Measurements from ENCODE around the gene CHD9.

The CHD9 gene

DNA sequence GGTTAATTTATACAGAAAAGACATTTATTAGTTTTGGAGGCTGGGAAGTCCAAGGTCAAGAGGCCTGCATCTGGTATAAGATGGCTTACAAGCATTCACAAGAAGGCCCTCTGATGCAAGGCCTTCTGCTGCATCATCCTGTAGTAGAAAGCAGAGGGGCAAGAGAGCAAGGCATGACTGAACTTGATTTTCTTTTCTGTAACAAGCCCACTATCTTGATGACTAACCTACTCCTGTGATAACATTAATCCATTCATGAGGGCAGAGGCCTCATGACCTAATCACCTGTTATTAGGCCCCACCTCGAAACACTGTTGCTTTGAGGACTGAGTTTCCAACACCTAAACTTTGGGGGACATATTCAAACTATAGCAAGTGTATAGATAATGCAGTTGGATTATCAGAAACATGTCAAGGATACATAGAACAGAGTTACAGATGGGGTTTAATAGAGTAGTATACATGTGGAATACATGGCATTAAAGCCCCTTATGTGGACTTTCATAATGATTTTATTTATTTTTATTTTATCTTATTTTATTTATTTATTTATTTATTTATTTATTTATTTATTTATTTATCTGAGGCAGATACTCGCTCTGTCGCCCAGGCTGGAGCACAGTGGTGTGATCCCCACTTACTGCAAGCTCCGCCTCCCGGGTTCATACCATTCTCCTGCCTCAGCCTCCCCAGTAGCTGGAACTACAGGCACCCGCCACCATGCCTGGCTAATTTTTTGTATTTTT is 88.2 kb downstream of the CHD9 start:
- Histone ChIP-seq H3K27ac (ENCODE audit: insufficient read depth in 1 of 2, low read depth in 1 of 2, low read length in 2 of 2, poor library complexity in 1 of 2, severe bottlenecking in 2 of 2) (no peak overlapping the region), H3K4me1 (ENCODE audit: control extremely low read depth in 1 of 4, control insufficient read depth in 4 of 4, insufficient read depth in 4 of 4, low read length in 3 of 4) (no peaks in the 10 kb centered on the region), H3K36me3 (ENCODE audit: control insufficient read depth in 4 of 4, insufficient read depth in 4 of 4, low read length in 3 of 4) (peaks cover 0 to 4% (median 0%) of the 10 kb centered on the region in 4 experiments), H3K4me3 (ENCODE audit: control insufficient read depth in 1 of 7, extremely low read depth in 1 of 7, insufficient read depth in 4 of 7, low read depth in 2 of 7, low read length in 6 of 7) (no peak overlapping the region), H3K9me3 (ENCODE audit: control extremely low read depth in 1 of 5, control insufficient read depth in 4 of 5, insufficient read depth in 2 of 5, low read depth in 1 of 5, low read length in 4 of 5) (no peaks in the 10 kb centered on the region), H3K27me3 (replicated peaks in 2 of 5; ENCODE audit: control insufficient read depth in 4 of 5, insufficient read depth in 5 of 5, low read length in 4 of 5) (no peaks in the 10 kb centered on the region)
- POLR2A ChIA-PET, result no interaction called here
- no CpG with 5 or more reads among the region's 6 CpGs for WGBS (ENCODE audit: insufficient coverage)
- CTCF ChIA-PET, result interaction anchor here (0.7 to 1.7 kb wide), 3 partner anchors 11 to 16 kb away, joined by 3 to 6 read pairs (median 3); no protein-coding TSS in a partner anchor
- no peak for DNase-seq

DNA sequence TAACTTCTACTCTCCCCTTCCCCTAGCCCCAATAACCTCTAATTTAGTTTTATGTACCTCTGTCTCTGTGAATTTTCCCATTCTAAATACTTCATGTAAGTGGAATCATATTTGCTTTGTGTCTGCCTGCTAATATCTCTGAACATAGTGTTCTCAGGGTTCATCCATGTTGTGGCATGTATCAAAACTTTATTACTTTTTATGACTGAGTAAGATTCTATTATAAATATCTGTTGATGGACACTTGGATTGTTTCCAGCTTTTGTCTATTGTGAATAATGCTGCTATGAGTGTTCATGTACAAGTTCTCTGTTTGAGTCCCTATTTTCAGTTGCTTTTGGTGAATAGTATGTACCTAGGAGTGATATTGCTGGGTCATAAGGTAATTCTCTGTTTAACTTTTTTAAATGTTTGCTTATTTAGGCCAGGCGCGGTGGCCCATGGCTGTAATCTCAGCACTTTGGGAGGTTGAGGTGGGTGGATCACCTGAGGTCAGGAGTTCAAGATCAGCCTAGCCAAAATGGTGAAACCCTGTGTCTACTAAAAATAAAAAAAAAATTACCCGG is 92.8 kb downstream of the CHD9 start:
- no peak for DNase-seq
- Histone ChIP-seq H3K4me1 (ENCODE audit: control extremely low read depth in 1 of 4, control insufficient read depth in 4 of 4, insufficient read depth in 4 of 4, low read length in 3 of 4) (no peaks in the 10 kb centered on the region), H3K4me3 (ENCODE audit: control insufficient read depth in 1 of 7, extremely low read depth in 1 of 7, insufficient read depth in 4 of 7, low read depth in 2 of 7, low read length in 6 of 7) (no peak overlapping the region), H3K27ac (ENCODE audit: insufficient read depth in 1 of 2, low read depth in 1 of 2, low read length in 2 of 2, poor library complexity in 1 of 2, severe bottlenecking in 2 of 2) (no peak overlapping the region), H3K9me3 (ENCODE audit: control extremely low read depth in 1 of 5, control insufficient read depth in 4 of 5, insufficient read depth in 2 of 5, low read depth in 1 of 5, low read length in 4 of 5) (peaks cover 0 to 16% (median 2%) of the 10 kb centered on the region in 5 experiments), H3K27me3 (replicated peaks in 2 of 5; ENCODE audit: control insufficient read depth in 4 of 5, insufficient read depth in 5 of 5, low read length in 4 of 5) (no peaks in the 10 kb centered on the region), H3K36me3 (ENCODE audit: control insufficient read depth in 4 of 4, insufficient read depth in 4 of 4, low read length in 3 of 4) (peaks cover 0 to 4% (median 2%) of the 10 kb centered on the region in 4 experiments)
- POLR2A ChIA-PET, result no interaction called here
- 100% methylated on average over 3 of the region's 3 CpGs for WGBS (ENCODE audit: insufficient coverage)
- CTCF ChIA-PET, result no interaction called here

DNA sequence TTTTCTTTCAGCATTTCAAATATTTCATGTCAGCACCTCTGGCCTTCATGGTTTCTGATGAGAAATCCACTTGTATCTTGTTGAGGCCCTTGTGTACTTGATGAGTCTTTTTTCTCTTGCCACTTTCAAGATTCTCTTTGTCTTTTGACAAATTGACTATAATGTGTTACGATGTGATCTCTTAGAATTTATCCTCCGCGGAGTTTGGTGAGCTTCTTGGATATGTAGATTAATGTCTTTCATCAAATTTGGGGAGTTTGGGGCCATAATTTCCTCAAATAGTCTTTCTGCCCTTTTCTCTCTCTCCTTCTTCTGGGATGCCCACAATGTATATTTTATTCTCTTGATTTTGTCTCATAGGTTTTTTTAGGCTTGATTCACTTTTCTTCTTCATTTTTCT is 96.0 kb downstream of the CHD9 start:
- WGBS (ENCODE audit: insufficient coverage), result no CpG with 5 or more reads among the region's 3 CpGs

DNA sequence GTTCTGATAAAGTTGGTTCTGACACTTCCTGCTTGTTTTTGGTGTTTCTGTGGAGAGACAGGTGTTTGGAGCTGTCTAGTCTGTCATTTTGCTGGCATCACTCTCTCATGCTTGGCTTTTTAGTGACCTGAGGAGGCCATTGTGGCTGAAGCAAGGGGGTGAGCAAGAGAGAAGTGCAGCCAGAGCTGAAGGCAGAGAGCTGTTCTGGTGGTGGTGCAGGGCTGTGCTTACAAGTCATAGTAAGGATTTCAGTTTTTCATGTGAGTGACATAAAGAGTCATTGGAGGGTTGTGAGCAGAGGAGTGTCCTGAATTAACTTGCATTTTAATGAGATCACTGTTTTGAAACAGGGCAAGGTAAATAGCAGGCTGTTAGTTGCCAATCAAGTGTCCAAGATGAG is 97.5 kb downstream of the CHD9 start:
- POLR2A ChIA-PET, result no interaction called here

More for the DNA sequence above, 96.0 kb downstream of the CHD9 start:
- no peaks in the 10 kb centered on the region for H3K4me1 ChIP-seq (ENCODE audit: control extremely low read depth in 1 of 4, control insufficient read depth in 4 of 4, insufficient read depth in 4 of 4, low read length in 3 of 4)
- ChIA-PET POLR2A (no interaction called here), CTCF (interaction anchor here (1.0 to 1.3 kb wide), 2 partner anchors 8 to 96 kb away, joined by 3 read pairs; partner anchors contain the start of gene CHD9)
- no peak overlapping the region for H3K4me3 ChIP-seq (ENCODE audit: control insufficient read depth in 1 of 7, extremely low read depth in 1 of 7, insufficient read depth in 4 of 7, low read depth in 2 of 7, low read length in 6 of 7)
- DNase-seq, result no peak
- no peaks in the 10 kb centered on the region for H3K27me3 ChIP-seq (replicated peaks in 2 of 5; ENCODE audit: control insufficient read depth in 4 of 5, insufficient read depth in 5 of 5, low read length in 4 of 5)
- H3K27ac ChIP-seq (ENCODE audit: insufficient read depth in 1 of 2, low read depth in 1 of 2, low read length in 2 of 2, poor library complexity in 1 of 2, severe bottlenecking in 2 of 2), result no peak overlapping the region
- H3K9me3 ChIP-seq (ENCODE audit: control extremely low read depth in 1 of 5, control insufficient read depth in 4 of 5, insufficient read depth in 2 of 5, low read depth in 1 of 5, low read length in 4 of 5), result peaks cover 0 to 16% (median 2%) of the 10 kb centered on the region in 5 experiments
- H3K36me3 ChIP-seq (ENCODE audit: control insufficient read depth in 4 of 4, insufficient read depth in 4 of 4, low read length in 3 of 4), result peaks cover 0 to 4% (median 2%) of the 10 kb centered on the region in 4 experiments

DNA sequence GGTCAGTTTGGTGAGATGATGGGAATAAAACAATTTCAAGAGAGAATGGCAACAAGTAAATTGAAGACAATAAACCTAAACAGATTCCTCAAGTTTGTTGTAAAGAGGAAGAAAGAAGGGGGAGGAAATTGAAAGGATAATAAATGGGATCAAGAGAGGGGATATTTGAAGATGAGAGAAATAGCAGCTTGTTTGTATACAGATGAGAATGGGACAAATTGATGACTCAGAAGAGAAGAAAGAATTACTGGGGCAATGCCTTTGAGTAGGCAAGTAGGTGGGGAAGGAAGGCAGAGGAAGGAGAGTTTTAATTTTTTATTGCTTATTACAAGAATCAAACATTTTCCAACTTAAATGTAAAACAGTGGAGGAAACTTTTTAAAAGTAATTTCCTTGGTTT is 98.3 kb downstream of the CHD9 start:
- Histone ChIP-seq H3K36me3 (ENCODE audit: control insufficient read depth in 4 of 4, insufficient read depth in 4 of 4, low read length in 3 of 4) (peaks cover 4 to 18% (median 15%) of the 10 kb centered on the region in 4 experiments), H3K4me3 (ENCODE audit: control insufficient read depth in 1 of 7, extremely low read depth in 1 of 7, insufficient read depth in 4 of 7, low read depth in 2 of 7, low read length in 6 of 7) (no peak overlapping the region), H3K27ac (ENCODE audit: insufficient read depth in 1 of 2, low read depth in 1 of 2, low read length in 2 of 2, poor library complexity in 1 of 2, severe bottlenecking in 2 of 2) (no peak overlapping the region), H3K27me3 (replicated peaks in 2 of 5; ENCODE audit: control insufficient read depth in 4 of 5, insufficient read depth in 5 of 5, low read length in 4 of 5) (no peaks in the 10 kb centered on the region), H3K4me1 (ENCODE audit: control extremely low read depth in 1 of 4, control insufficient read depth in 4 of 4, insufficient read depth in 4 of 4, low read length in 3 of 4) (no peaks in the 10 kb centered on the region), H3K9me3 (ENCODE audit: control extremely low read depth in 1 of 5, control insufficient read depth in 4 of 5, insufficient read depth in 2 of 5, low read depth in 1 of 5, low read length in 4 of 5) (peaks cover 0 to 16% (median 2%) of the 10 kb centered on the region in 5 experiments)
- CTCF ChIA-PET, result no interaction called here
- DNase-seq, result no peak
- POLR2A ChIA-PET, result no interaction called here

More for the DNA sequence above, 97.5 kb downstream of the CHD9 start:
- no peaks in the 10 kb centered on the region for H3K4me1 ChIP-seq (ENCODE audit: control extremely low read depth in 1 of 4, control insufficient read depth in 4 of 4, insufficient read depth in 4 of 4, low read length in 3 of 4)
- H3K9me3 ChIP-seq (ENCODE audit: control extremely low read depth in 1 of 5, control insufficient read depth in 4 of 5, insufficient read depth in 2 of 5, low read depth in 1 of 5, low read length in 4 of 5), result peaks cover 0 to 16% (median 2%) of the 10 kb centered on the region in 5 experiments
- CTCF ChIA-PET, result interaction anchor here (0.7 kb wide), 1 partner anchor 11 kb away, joined by 3 read pairs; no protein-coding TSS in a partner anchor
- H3K36me3 ChIP-seq (ENCODE audit: control insufficient read depth in 4 of 4, insufficient read depth in 4 of 4, low read length in 3 of 4), result peaks cover 4 to 16% (median 15%) of the 10 kb centered on the region in 4 experiments
- H3K27me3 ChIP-seq (replicated peaks in 2 of 5; ENCODE audit: control insufficient read depth in 4 of 5, insufficient read depth in 5 of 5, low read length in 4 of 5), result no peaks in the 10 kb centered on the region
- H3K4me3 ChIP-seq (ENCODE audit: control insufficient read depth in 1 of 7, extremely low read depth in 1 of 7, insufficient read depth in 4 of 7, low read depth in 2 of 7, low read length in 6 of 7), result no peak overlapping the region
- no peak overlapping the region for H3K27ac ChIP-seq (ENCODE audit: insufficient read depth in 1 of 2, low read depth in 1 of 2, low read length in 2 of 2, poor library complexity in 1 of 2, severe bottlenecking in 2 of 2)
- no peak for DNase-seq

GRCh38 chr16:53154513-53154912 is 99.7 kb downstream of the CHD9 start:
- H3K36me3 ChIP-seq (ENCODE audit: control insufficient read depth in 4 of 4, insufficient read depth in 4 of 4, low read length in 3 of 4), result peaks cover 4 to 16% (median 14%) of the 10 kb centered on the region in 4 experiments
- no peaks in the 10 kb centered on the region for H3K27me3 ChIP-seq (replicated peaks in 2 of 5; ENCODE audit: control insufficient read depth in 4 of 5, insufficient read depth in 5 of 5, low read length in 4 of 5)
- no peak overlapping the region for H3K27ac ChIP-seq (ENCODE audit: insufficient read depth in 1 of 2, low read depth in 1 of 2, low read length in 2 of 2, poor library complexity in 1 of 2, severe bottlenecking in 2 of 2)
- POLR2A ChIA-PET, result no interaction called here
- DNase-seq, result no peak
- H3K9me3 ChIP-seq (ENCODE audit: control extremely low read depth in 1 of 5, control insufficient read depth in 4 of 5, insufficient read depth in 2 of 5, low read depth in 1 of 5, low read length in 4 of 5), result peaks cover 0 to 16% (median 2%) of the 10 kb centered on the region in 5 experiments
- no peak overlapping the region for H3K4me3 ChIP-seq (ENCODE audit: control insufficient read depth in 1 of 7, extremely low read depth in 1 of 7, insufficient read depth in 4 of 7, low read depth in 2 of 7, low read length in 6 of 7)
- H3K4me1 ChIP-seq (ENCODE audit: control extremely low read depth in 1 of 4, control insufficient read depth in 4 of 4, insufficient read depth in 4 of 4, low read length in 3 of 4), result no peaks in the 10 kb centered on the region
- WGBS (ENCODE audit: insufficient coverage), result 98% methylated on average over 9 of the region's 9 CpGs
- CTCF ChIA-PET, result interaction anchor here (0.9 to 1.9 kb wide), 7 partner anchors 20 to 286 kb away, joined by 3 to 8 read pairs (median 4); partner anchors contain the start of gene CHD9

- H3K27ac ChIP-seq (ENCODE audit: insufficient read depth in 1 of 2, low read depth in 1 of 2, low read length in 2 of 2, poor library complexity in 1 of 2, severe bottlenecking in 2 of 2), result no peak overlapping the region
- WGBS (ENCODE audit: insufficient coverage), result 100% methylated on average over 2 of the region's 2 CpGs
- CTCF ChIA-PET, result no interaction called here
These were observed 101.7 kb downstream of the CHD9 start for GRCh38 chr16:53156516-53156915.

More at GRCh38 chr16:53156516-53156915, 101.7 kb downstream of the CHD9 start:
- no peak for DNase-seq
- peaks cover 4 to 16% (median 13%) of the 10 kb centered on the region in 4 experiments for H3K36me3 ChIP-seq (ENCODE audit: control insufficient read depth in 4 of 4, insufficient read depth in 4 of 4, low read length in 3 of 4)
- no peak overlapping the region for H3K4me3 ChIP-seq (ENCODE audit: control insufficient read depth in 1 of 7, extremely low read depth in 1 of 7, insufficient read depth in 4 of 7, low read depth in 2 of 7, low read length in 6 of 7)
- no peaks in the 10 kb centered on the region for H3K4me1 ChIP-seq (ENCODE audit: control extremely low read depth in 1 of 4, control insufficient read depth in 4 of 4, insufficient read depth in 4 of 4, low read length in 3 of 4)
- no peaks in the 10 kb centered on the region for H3K27me3 ChIP-seq (replicated peaks in 2 of 5; ENCODE audit: control insufficient read depth in 4 of 5, insufficient read depth in 5 of 5, low read length in 4 of 5)
- POLR2A ChIA-PET, result no interaction called here
- peaks cover 0 to under 1% (median 0%) of the 10 kb centered on the region in 5 experiments for H3K9me3 ChIP-seq (ENCODE audit: control extremely low read depth in 1 of 5, control insufficient read depth in 4 of 5, insufficient read depth in 2 of 5, low read depth in 1 of 5, low read length in 4 of 5)

All from common myeloid progenitor, CD34-positive (primary cell).